KMS-11 (cell line): ENCODE data around the gene PARVB.

ENCODE experiments used
- H2AFZ ChIP-seq: fragments of 200-600 bp; sonication (generic); 2 replicates; pipeline ENCODE4 v1.6.1; 2016; ENCODE audit warnings: antibody characterized with exemption, mixed run types, low read depth
- H3K27ac ChIP-seq: fragments of 200-600 bp; sonication (generic); 2 replicates; pipeline ENCODE4 v1.6.1; 2016; ENCODE audit warnings: mild to moderate bottlenecking, mixed run types
- H3K27me3 ChIP-seq: fragments of 200-600 bp; sonication (generic); 2 replicates; pipeline ENCODE4 v1.6.1; 2017; ENCODE audit warnings: mild to moderate bottlenecking, low read depth, mixed run types, moderate library complexity; ENCODE audit not compliant: insufficient read depth
- H3K36me3 ChIP-seq: fragments of 200-600 bp; sonication (generic); 2 replicates; pipeline ENCODE4 v1.6.1; 2017; ENCODE audit warnings: mild to moderate bottlenecking, mixed run types; ENCODE audit not compliant: insufficient read depth
- H3K4me1 ChIP-seq: fragments of 200-600 bp; sonication (generic); 2 replicates; pipeline ENCODE4 v1.6.1; 2016; ENCODE audit warnings: mild to moderate bottlenecking, low read depth, mixed run types; ENCODE audit not compliant: poor library complexity, severe bottlenecking
- H3K4me2 ChIP-seq: fragments of 200-600 bp; sonication (generic); 2 replicates; pipeline ENCODE4 v1.7.0; 2016; ENCODE audit warnings: mild to moderate bottlenecking, mixed run types
- H3K4me3 ChIP-seq: fragments of 200-600 bp; sonication (generic); IDR thresholded peaks from 2 replicates; pipeline ENCODE4 v1.6.1; 2017; ENCODE audit warnings: low read depth, low read length, mixed read lengths; ENCODE audit not compliant: insufficient read depth
- H3K79me2 ChIP-seq: fragments of 200-600 bp; sonication (generic); 2 replicates; pipeline ENCODE4 v1.6.1; 2016; ENCODE audit warnings: low read depth, mixed run types; ENCODE audit not compliant: insufficient read depth
- H3K9ac ChIP-seq: fragments of 200-600 bp; sonication (generic); 2 replicates; pipeline ENCODE4 v1.6.1; 2016; ENCODE audit warnings: mild to moderate bottlenecking, mixed run types
- H4K20me1 ChIP-seq: fragments of 200-600 bp; sonication (generic); 2 replicates; pipeline ENCODE4 v1.6.1; 2016; ENCODE audit warnings: mild to moderate bottlenecking, mixed run types; ENCODE audit not compliant: insufficient read depth
- TF ChIP-seq, protein P1 (sequence below): fragments of 200-600 bp; sonication (generic); conservative IDR thresholded peaks from 2 replicates; pipeline ENCODE4 v1.6.1; 2017; ENCODE audit warnings: low read depth, mild to moderate bottlenecking, antibody characterized with exemption, low read length, moderate library complexity, mixed read lengths

Gene PARVB

GRCh38 chr22:43980579-43980978, 43.5 kb upstream of the PARVB start:
- Histone ChIP-seq H3K27ac (no peak overlapping the region), H3K9ac (no peak overlapping the region), H3K79me2 (no peaks in the 10 kb centered on the region), H3K27me3 (no peaks in the 10 kb centered on the region), H3K4me3 (no peak overlapping the region), H2AFZ (no peak overlapping the region), H3K4me2 (no peak overlapping the region), H3K36me3 (no peaks in the 10 kb centered on the region), H4K20me1 (no peaks in the 10 kb centered on the region), H3K4me1 (no peaks in the 10 kb centered on the region)
- TF ChIP-seq, protein P1, sequence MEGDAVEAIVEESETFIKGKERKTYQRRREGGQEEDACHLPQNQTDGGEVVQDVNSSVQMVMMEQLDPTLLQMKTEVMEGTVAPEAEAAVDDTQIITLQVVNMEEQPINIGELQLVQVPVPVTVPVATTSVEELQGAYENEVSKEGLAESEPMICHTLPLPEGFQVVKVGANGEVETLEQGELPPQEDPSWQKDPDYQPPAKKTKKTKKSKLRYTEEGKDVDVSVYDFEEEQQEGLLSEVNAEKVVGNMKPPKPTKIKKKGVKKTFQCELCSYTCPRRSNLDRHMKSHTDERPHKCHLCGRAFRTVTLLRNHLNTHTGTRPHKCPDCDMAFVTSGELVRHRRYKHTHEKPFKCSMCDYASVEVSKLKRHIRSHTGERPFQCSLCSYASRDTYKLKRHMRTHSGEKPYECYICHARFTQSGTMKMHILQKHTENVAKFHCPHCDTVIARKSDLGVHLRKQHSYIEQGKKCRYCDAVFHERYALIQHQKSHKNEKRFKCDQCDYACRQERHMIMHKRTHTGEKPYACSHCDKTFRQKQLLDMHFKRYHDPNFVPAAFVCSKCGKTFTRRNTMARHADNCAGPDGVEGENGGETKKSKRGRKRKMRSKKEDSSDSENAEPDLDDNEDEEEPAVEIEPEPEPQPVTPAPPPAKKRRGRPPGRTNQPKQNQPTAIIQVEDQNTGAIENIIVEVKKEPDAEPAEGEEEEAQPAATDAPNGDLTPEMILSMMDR = no peak

GRCh38 chr22:43980996-43981395, 43.1 kb upstream of the PARVB start:
- Histone ChIP-seq H3K9ac (no peak overlapping the region), H3K27ac (no peak overlapping the region), H3K27me3 (no peaks in the 10 kb centered on the region), H3K4me2 (no peak overlapping the region), H3K36me3 (no peaks in the 10 kb centered on the region), H4K20me1 (no peaks in the 10 kb centered on the region), H3K79me2 (no peaks in the 10 kb centered on the region), H2AFZ (no peak overlapping the region), H3K4me1 (no peaks in the 10 kb centered on the region), H3K4me3 (no peak overlapping the region)
- TF ChIP-seq, protein P1 = no peak

DNA sequence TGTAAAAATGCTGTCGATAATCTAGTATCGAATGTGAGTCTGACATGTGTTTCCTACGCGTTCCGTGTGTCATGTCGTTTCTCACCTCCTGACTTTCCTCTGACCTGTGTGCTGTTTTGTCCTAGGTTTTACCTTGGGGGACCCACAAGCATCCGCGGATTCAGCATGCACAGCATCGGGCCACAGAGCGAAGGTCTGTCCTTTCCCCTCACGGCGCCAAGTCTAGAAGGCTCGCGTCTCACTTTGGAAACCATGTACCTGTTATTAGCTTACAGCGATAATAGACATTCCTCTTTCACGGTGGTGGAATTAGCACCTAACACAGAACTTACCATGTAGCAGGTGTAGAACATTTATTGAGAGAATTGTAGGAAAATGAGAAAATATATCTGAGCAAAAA, 40.3 kb upstream of the PARVB start:
- no peak overlapping the region for H3K4me2 ChIP-seq
- no peaks in the 10 kb centered on the region for H4K20me1 ChIP-seq
- H3K4me1 ChIP-seq = no peaks in the 10 kb centered on the region
- no peaks in the 10 kb centered on the region for H3K36me3 ChIP-seq
- no peak overlapping the region for H3K27ac ChIP-seq
- no peaks in the 10 kb centered on the region for H3K79me2 ChIP-seq
- TF ChIP-seq, protein P1 = no peak
- no peak overlapping the region for H3K4me3 ChIP-seq
- no peaks in the 10 kb centered on the region for H3K27me3 ChIP-seq
- H3K9ac ChIP-seq = no peak overlapping the region
- H2AFZ ChIP-seq = no peak overlapping the region

- H3K36me3 ChIP-seq = no peaks in the 10 kb centered on the region
- no peak overlapping the region for H3K4me3 ChIP-seq
- no peak overlapping the region for H3K9ac ChIP-seq
- no peaks in the 10 kb centered on the region for H4K20me1 ChIP-seq
- TF ChIP-seq, protein P1 = no peak
- H3K4me1 ChIP-seq = no peaks in the 10 kb centered on the region
- H3K4me2 ChIP-seq = no peak overlapping the region
- H3K27ac ChIP-seq = no peak overlapping the region
- H3K79me2 ChIP-seq = no peaks in the 10 kb centered on the region
- no peak overlapping the region for H2AFZ ChIP-seq
- H3K27me3 ChIP-seq = no peaks in the 10 kb centered on the region
These were observed 38.6 kb upstream of the PARVB start for GRCh38 chr22:43985532-43985931.
